ENCODE measurements around the gene FADS6. TPM values are rescaled to one million over a fixed set of nuclear protein-coding genes. Genes with fewer than 3 reads are reported as not detected.
A peak's percentile ranks its signal among the peaks of the same experiment; 100 is the strongest.

FADS6 gene
- total RNA-seq, 2 donors from 2014 or later: 4.7 to 5.7 TPM

DNA sequence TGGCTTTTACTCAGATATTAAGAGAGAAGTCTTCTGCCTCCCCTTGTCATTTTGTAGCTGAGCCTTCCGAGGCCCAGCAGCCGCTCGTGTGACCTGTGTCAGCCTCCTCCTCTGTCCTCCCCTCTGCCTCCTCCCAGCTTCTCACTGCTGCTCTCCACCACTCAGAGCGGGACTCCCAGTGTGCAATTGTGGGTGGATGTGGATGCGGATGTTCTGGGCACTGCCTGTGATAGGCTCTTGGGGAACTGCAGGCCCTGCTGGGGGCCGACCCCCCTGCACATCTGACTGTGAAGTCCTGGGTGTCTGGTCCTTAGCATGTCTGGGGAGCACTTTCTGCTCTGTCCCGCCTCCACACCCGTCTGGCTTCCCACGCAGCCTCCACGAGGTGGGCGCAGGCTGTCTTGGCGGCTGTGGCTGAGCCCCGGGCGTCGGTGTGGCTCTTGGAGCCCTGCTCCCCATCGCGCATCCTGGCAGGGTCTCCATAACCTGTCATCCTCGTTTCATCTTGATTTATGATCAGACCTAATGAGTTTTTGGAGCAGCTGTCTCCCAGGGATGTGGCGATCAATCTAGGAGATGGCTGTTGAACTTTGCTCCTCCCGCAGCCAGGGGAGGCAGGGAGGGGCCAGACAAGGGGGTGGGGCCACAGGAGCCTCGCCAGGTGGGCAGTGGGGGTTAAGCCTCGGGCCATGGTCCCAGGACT is 61.8 kb downstream of the FADS6 start:
- Histone ChIP-seq H3K9me3 (ENCODE audit: control insufficient read depth, low read length) (no peaks in the 10 kb centered on the region), H3K4me3 (ENCODE audit: low read length) (no peak overlapping the region), H3K27me3 (ENCODE audit: control insufficient read depth, insufficient read depth, low read length, poor library complexity, severe bottlenecking) (no peaks in the 10 kb centered on the region), H3K36me3 (ENCODE audit: control insufficient read depth, insufficient read depth, low read length) (peaks cover under 1% of the 10 kb centered on the region), H3K9ac (ENCODE audit: extremely low read depth, low read length, poor library complexity, severe bottlenecking) (no peak overlapping the region), H3K27ac (ENCODE audit: low read depth, low read length) (peak overlapping the region; percentile 77), H3K4me1 (ENCODE audit: control insufficient read depth, insufficient read depth, low read length) (no peaks in the 10 kb centered on the region)
- TF ChIP-seq, protein P1, sequence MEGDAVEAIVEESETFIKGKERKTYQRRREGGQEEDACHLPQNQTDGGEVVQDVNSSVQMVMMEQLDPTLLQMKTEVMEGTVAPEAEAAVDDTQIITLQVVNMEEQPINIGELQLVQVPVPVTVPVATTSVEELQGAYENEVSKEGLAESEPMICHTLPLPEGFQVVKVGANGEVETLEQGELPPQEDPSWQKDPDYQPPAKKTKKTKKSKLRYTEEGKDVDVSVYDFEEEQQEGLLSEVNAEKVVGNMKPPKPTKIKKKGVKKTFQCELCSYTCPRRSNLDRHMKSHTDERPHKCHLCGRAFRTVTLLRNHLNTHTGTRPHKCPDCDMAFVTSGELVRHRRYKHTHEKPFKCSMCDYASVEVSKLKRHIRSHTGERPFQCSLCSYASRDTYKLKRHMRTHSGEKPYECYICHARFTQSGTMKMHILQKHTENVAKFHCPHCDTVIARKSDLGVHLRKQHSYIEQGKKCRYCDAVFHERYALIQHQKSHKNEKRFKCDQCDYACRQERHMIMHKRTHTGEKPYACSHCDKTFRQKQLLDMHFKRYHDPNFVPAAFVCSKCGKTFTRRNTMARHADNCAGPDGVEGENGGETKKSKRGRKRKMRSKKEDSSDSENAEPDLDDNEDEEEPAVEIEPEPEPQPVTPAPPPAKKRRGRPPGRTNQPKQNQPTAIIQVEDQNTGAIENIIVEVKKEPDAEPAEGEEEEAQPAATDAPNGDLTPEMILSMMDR (conservative IDR thresholded peaks at IDR 0.05): no peak
- no peak overlapping the region for H3K4me3 Mint-ChIP-seq
- peaks cover 25% of the 10 kb centered on the region for H3K36me3 Mint-ChIP-seq (ENCODE audit: low read depth)
- no peak for DNase-seq
- H3K4me1 Mint-ChIP-seq: no peaks in the 10 kb centered on the region
- 93 to 95% methylated on average over 13 to 22 of the region's 22 CpGs for WGBS, 2 experiments (ENCODE audit: insufficient coverage in 1 of 2, insufficient read length in 1 of 2)
- H3K27ac Mint-ChIP-seq: no peak overlapping the region
- no peaks in the 10 kb centered on the region for H3K27me3 Mint-ChIP-seq (ENCODE audit: insufficient read depth)
- H3K9me3 Mint-ChIP-seq: no peaks in the 10 kb centered on the region

DNA sequence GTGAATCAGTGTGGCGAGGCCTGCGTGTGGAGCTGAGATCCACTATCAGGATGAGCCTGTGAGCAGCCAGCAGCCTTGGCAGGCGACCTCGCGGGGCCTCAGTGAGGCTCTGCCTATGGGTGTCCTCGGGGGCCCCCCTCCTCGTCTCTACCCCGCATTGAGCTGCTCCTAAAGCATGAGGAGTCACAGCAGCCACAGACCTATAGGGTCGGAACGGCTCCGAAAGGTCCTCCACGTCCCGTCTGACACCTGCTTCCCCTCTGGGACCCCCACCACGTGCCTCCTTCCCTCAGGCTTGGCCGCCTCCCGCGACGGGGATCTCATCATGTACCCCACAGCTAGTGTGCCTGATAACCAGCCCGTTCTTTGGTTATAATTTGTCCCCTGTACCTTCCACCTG is 62.6 kb downstream of the FADS6 start:
- H3K36me3 Mint-ChIP-seq (ENCODE audit: low read depth): peaks cover 19% of the 10 kb centered on the region
- 94 to 95% methylated on average over 19 of the region's 19 CpGs for WGBS, 2 experiments (ENCODE audit: insufficient coverage in 1 of 2, insufficient read length in 1 of 2)
- no peak overlapping the region for H3K27ac ChIP-seq (ENCODE audit: low read depth, low read length)
- H3K4me3 ChIP-seq (ENCODE audit: low read length): no peak overlapping the region
- no peak overlapping the region for H3K9ac ChIP-seq (ENCODE audit: extremely low read depth, low read length, poor library complexity, severe bottlenecking)
- H3K9me3 Mint-ChIP-seq: no peaks in the 10 kb centered on the region
- H3K9me3 ChIP-seq (ENCODE audit: control insufficient read depth, low read length): no peaks in the 10 kb centered on the region
- no peaks in the 10 kb centered on the region for H3K27me3 Mint-ChIP-seq (ENCODE audit: insufficient read depth)
- H3K4me3 Mint-ChIP-seq: no peak overlapping the region
- TF ChIP-seq, protein P1 (conservative IDR thresholded peaks at IDR 0.05): no peak
- no peaks in the 10 kb centered on the region for H3K4me1 ChIP-seq (ENCODE audit: control insufficient read depth, insufficient read depth, low read length)
- no peaks in the 10 kb centered on the region for H3K27me3 ChIP-seq (ENCODE audit: control insufficient read depth, insufficient read depth, low read length, poor library complexity, severe bottlenecking)
- no peaks in the 10 kb centered on the region for H3K36me3 ChIP-seq (ENCODE audit: control insufficient read depth, insufficient read depth, low read length)
- H3K27ac Mint-ChIP-seq: no peak overlapping the region
- DNase-seq: no peak
- H3K4me1 Mint-ChIP-seq: no peaks in the 10 kb centered on the region

DNA sequence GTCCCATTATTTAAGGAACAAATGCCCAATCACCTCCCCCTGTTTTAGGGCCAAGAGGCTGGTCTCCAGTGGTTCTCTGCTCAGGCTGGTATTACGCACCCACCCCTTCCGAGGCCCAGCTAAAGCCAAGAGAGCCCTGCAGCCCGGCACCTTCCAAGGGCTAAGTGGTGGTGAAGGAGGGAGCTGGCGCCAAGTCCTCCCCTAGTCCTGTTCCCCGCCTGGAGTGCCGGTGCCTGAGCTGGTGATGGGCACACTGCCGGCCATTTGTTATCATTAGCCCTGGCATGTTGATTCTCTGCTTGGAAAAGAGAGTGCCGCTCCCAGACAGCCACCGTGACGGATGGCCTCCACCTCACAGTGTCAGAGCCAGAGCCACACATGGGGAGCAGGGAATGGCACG is 65.6 kb downstream of the FADS6 start:
- Histone ChIP-seq H3K9ac (ENCODE audit: extremely low read depth, low read length, poor library complexity, severe bottlenecking) (no peak overlapping the region), H3K27me3 (ENCODE audit: control insufficient read depth, insufficient read depth, low read length, poor library complexity, severe bottlenecking) (no peaks in the 10 kb centered on the region), H3K36me3 (ENCODE audit: control insufficient read depth, insufficient read depth, low read length) (peaks cover 5% of the 10 kb centered on the region), H3K9me3 (ENCODE audit: control insufficient read depth, low read length) (no peaks in the 10 kb centered on the region), H3K4me3 (ENCODE audit: low read length) (no peak overlapping the region), H3K27ac (ENCODE audit: low read depth, low read length) (no peak overlapping the region), H3K4me1 (ENCODE audit: control insufficient read depth, insufficient read depth, low read length) (no peaks in the 10 kb centered on the region)
- WGBS, 2 experiments (ENCODE audit: insufficient coverage in 1 of 2, insufficient read length in 1 of 2): 93 to 97% methylated on average over 6 to 11 of the region's 11 CpGs
- no peak for DNase-seq
- peaks cover 26% of the 10 kb centered on the region for H3K36me3 Mint-ChIP-seq (ENCODE audit: low read depth)
- H3K9me3 Mint-ChIP-seq: no peaks in the 10 kb centered on the region
- no peak overlapping the region for H3K27ac Mint-ChIP-seq
- H3K27me3 Mint-ChIP-seq (ENCODE audit: insufficient read depth): no peaks in the 10 kb centered on the region
- no peaks in the 10 kb centered on the region for H3K4me1 Mint-ChIP-seq
- TF ChIP-seq, protein P1 (conservative IDR thresholded peaks at IDR 0.05): no peak
- H3K4me3 Mint-ChIP-seq: no peak overlapping the region

Other genes with a start within 250 kb of the FADS6 start
- gene CD300LF, start 180.7 kb downstream of the FADS6 start, total RNA-seq: not detected
- gene RAB37, start 156.4 kb downstream of the FADS6 start, total RNA-seq: 1 to 10 TPM; 6.8 to 8.4 TPM
- gene NHERF1, start 145.0 kb downstream of the FADS6 start, total RNA-seq: 100 to 1,000 TPM; 116 to 138 TPM
- 10 to 100 TPM; 58.3 to 77.3 TPM for gene NAT9, start 117.3 kb downstream of the FADS6 start, total RNA-seq
- gene GRIN2C, start 33.7 kb downstream of the FADS6 start, total RNA-seq: under 1 TPM; 0.24 to 0.31 TPM
- gene FDXR, start 20.6 kb downstream of the FADS6 start, total RNA-seq: 10 to 100 TPM; 17.3 to 19.4 TPM
- gene USH1G, start 29.6 kb upstream of the FADS6 start, total RNA-seq: under 1 TPM; 0.11 to 0.13 TPM
- gene OTOP2, start 30.6 kb upstream of the FADS6 start, total RNA-seq: not detected
- not detected for gene OTOP3, start 42.3 kb upstream of the FADS6 start, total RNA-seq
- gene HID1, start 79.1 kb upstream of the FADS6 start, total RNA-seq: 10 to 100 TPM in 1 of 2 donors, 1 to 10 TPM in 1; 7.6 to 11.4 TPM
- 10 to 100 TPM; 20.4 to 23.6 TPM for gene CDR2L, start 94.0 kb upstream of the FADS6 start, total RNA-seq
- gene MRPL58, start 119.0 kb upstream of the FADS6 start, total RNA-seq: 10 to 100 TPM; 29.7 to 30.1 TPM
- 100 to 1,000 TPM; 244 to 295 TPM for gene ATP5PD, start 153.3 kb upstream of the FADS6 start, total RNA-seq
- gene KCTD2, start 153.6 kb upstream of the FADS6 start, total RNA-seq: 10 to 100 TPM; 27.7 to 32.8 TPM
- gene SLC16A5, start 194.3 kb upstream of the FADS6 start, total RNA-seq: 10 to 100 TPM; 28.8 to 54.0 TPM
- gene ARMC7, start 216.3 kb upstream of the FADS6 start, total RNA-seq: 10 to 100 TPM; 20.0 to 26.6 TPM
- 10 to 100 TPM; 69.1 to 80.3 TPM for gene NT5C, start 238.1 kb upstream of the FADS6 start, total RNA-seq